Choroid plexus epithelial cell (primary cell): Measurements from ENCODE around the gene CSNK2A1.
A peak's percentile ranks its signal among the peaks of the same experiment; 100 is the strongest.

ENCODE experiments used
- DNase-seq: peaks from one replicate; pipeline ENCODE4 v3.0.0-alpha.2; 2010; ENCODE audit warnings: low read depth
- H3K4me3 ChIP-seq: 2 replicates; pipeline ENCODE4 v1.5.1; 2011; ENCODE audit warnings: low read depth, mild to moderate bottlenecking, control low read depth, low read length, moderate library complexity
- TF ChIP-seq, protein P1 (sequence below): conservative IDR thresholded peaks from 2 replicates; pipeline ENCODE4 v1.5.1; 2011; ENCODE audit warnings: low read depth, mild to moderate bottlenecking, control low read depth, inconsistent platforms, low read length, moderate library complexity

Gene CSNK2A1

DNA sequence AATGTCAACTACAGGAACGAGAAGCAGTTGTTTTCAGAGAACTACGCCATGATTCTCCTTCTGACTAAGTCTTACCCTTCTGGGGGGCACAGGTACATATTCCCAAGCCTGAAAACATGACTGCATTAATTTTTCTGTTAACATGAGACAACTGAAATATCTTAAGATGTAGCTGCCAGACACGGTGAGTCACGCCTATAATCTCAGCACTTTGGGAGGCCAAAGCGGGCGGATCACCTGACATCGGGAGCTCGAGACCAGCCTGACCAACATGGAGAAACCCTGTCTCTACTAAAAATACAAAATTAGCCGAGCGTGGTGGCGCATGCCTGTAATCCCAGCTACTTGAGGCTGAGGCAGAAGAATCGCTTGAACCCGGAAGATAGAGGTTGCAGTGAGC, 103.0 kb downstream of the CSNK2A1 start:
- H3K4me3 ChIP-seq: no peak overlapping the region
- TF ChIP-seq, protein P1, sequence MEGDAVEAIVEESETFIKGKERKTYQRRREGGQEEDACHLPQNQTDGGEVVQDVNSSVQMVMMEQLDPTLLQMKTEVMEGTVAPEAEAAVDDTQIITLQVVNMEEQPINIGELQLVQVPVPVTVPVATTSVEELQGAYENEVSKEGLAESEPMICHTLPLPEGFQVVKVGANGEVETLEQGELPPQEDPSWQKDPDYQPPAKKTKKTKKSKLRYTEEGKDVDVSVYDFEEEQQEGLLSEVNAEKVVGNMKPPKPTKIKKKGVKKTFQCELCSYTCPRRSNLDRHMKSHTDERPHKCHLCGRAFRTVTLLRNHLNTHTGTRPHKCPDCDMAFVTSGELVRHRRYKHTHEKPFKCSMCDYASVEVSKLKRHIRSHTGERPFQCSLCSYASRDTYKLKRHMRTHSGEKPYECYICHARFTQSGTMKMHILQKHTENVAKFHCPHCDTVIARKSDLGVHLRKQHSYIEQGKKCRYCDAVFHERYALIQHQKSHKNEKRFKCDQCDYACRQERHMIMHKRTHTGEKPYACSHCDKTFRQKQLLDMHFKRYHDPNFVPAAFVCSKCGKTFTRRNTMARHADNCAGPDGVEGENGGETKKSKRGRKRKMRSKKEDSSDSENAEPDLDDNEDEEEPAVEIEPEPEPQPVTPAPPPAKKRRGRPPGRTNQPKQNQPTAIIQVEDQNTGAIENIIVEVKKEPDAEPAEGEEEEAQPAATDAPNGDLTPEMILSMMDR: no peak
- peak; percentile 62 for DNase-seq

DNA sequence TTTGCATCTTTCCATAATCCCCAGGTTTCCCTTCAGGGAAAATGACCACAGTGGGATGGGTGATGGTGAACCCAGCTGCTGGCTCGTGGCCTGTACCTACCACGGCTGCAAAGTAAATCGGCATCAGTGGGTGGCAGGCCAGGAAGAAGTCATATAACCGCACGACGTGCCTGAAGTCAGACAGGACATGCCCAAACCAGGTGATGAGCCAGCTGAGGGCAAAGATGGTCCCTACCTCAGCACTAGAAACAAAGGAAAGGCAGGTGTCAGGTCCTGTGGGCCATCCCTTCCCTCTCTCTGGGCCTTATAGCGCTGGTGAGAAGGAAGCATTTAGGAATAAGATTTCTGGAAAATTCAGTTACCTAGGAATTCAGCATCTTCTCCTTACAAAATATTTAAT, 103.4 kb downstream of the CSNK2A1 start:
- H3K4me3 ChIP-seq: no peak overlapping the region
- TF ChIP-seq, protein P1: no peak
- DNase-seq: no peak

DNA sequence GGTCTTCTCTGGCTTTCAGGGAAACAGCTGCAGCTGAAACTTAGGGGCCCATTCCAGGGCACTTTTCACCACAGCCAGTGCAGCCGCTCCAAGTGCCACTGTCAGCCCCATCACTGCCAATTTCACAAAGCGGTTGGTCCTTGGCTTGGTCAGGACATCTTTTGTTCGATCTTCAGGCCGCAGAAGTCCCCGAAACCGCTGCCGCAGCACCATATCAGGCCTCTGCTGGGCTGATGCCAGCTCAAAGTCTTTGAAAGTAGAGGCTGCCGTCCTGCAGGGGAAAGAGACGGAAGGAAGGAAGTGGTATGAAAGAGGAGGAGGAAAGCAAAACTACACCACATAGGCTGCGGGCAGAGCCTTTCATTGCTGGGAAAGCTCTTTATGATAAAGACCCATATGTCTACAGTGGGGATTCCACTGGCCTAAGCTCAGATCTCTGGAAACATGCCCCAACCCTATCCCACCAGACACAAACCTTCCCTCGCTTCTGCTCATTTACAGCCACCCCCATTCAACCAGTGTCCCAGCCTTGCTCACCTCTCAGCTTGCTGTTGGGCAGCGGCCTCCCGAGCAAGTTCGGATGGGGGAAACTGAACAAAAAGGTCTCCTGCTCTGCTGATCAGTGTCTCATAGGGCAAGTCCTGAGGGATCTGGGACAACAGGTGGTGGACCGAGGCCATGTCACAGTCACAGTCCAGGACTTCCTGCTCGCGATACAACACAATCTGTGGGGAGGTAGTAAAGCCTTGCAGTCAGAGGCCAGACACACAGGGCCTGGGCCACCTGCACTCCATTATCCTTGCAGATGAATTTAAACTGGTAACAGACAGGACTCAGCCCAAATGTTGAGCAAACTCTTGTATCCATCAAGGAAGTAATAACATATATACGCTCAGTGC, 104.8 kb downstream of the CSNK2A1 start:
- no peak overlapping the region for H3K4me3 ChIP-seq
- no peak for DNase-seq
- TF ChIP-seq, protein P1: no peak

DNA sequence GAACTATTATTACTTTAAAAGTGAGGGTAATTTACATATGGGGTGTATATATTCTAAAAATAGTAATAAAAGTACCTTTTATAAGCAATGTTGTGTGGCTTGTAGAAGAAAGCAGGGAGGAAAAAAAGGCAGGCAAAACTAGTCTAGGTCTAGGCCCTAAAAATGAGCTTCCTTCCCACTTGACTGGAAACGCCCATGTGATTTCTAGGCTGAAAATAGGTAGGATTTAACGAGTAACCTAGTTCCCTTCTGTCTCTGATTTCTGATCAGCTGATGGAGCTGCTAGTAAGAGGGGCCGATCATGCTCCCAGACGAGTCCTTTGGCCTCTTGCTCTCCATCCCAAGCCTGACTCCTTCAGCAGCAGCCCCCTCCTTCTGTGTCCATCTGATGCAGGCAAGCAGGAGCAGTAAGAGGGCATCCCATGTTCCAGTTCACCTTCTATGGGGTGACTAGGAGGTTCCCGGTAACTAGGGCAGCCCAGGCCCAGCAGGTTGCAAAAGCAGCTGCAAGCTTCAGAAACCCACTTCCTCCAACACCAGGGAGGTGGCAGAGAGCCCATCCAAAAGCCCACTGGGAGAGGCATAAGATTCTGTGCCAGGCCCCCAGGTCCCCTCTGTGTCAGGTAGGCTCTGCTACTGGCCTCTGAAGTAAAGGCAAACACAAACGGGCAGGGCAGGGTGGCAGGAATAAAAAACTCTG, 105.7 kb downstream of the CSNK2A1 start:
- no peak overlapping the region for H3K4me3 ChIP-seq
- TF ChIP-seq, protein P1: no peak
- DNase-seq: no peak

DNA sequence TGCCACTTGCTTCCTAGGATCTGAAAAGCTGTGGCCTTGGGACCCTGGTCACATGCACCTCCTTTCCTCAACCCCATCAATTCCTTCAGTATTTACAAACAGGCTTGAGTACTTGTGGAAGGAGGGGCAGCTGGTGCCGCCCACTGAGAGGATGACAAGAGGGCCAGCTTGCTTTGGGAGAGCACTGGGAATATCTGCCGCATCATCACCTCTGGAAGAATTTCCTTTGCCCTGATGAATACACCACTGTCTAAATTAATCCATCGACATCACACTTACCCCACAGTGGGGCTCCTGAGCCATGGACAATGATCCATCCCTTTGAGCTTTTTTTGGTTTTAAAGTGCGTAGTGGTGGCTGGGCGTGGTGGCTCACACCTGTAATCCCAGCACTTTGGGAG, 107.1 kb downstream of the CSNK2A1 start:
- TF ChIP-seq, protein P1: no peak
- no peak overlapping the region for H3K4me3 ChIP-seq
- DNase-seq: no peak

DNA sequence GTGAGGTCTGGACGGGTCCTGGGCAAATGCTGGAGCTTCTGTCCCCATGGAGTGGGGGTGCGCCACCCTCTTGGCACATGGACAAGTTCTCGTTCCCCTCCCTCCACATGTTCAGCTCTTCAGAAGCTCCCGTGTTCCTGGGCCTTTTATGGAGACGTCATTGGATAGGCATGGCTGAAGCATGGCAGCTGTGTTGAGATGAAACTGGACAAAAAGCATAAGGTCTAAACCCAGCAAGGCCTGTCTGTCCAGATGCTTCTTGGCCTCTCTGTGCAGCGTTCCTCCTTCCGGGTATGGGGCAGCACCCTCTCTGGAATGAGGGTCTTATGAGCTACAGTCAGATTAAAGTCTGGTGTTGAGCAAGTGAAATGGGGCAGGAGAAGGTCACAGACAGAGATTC, 108.0 kb downstream of the CSNK2A1 start:
- TF ChIP-seq, protein P1: no peak
- DNase-seq: no peak
- H3K4me3 ChIP-seq: no peak overlapping the region
